ENCODE measurements around the gene RBP2.

RBP2 gene

GRCh38 chr3:139476348-139476747 lies at the start of gene RBP2:
Gene RBP2 (minus strand): TSS chr3:139476516. CDS start chr3:139476459, 57 bp downstream.
- H4K20me1 ChIP-seq: no peaks in the 10 kb centered on the region
- no peaks in the 10 kb centered on the region for H3K9me3 ChIP-seq
- no peak within 1 kb of the TSS for H3K4me3 ChIP-seq
- no peaks in the 10 kb centered on the region for H3K36me3 ChIP-seq
- H3K27me3 ChIP-seq: no peaks in the 10 kb centered on the region
- H3K9ac ChIP-seq: no peak within 1 kb of the TSS
- TF ChIP-seq Cebpa-rat (IDR thresholded peaks at IDR 0.05): no peak
- H3K4me2 ChIP-seq: no peak within 1 kb of the TSS
- no peak within 1 kb of the TSS for H3K27ac ChIP-seq
- peaks cover 5% of the 10 kb centered on the region for H3K4me1 ChIP-seq

- Histone ChIP-seq H3K9me3 (no peaks in the 10 kb centered on the region), H4K20me1 (no peaks in the 10 kb centered on the region), H3K4me1 (no peaks in the 10 kb centered on the region), H3K4me3 (no peak overlapping the region), H3K4me2 (no peak overlapping the region), H3K9ac (no peak overlapping the region), H3K27me3 (no peaks in the 10 kb centered on the region), H3K36me3 (no peaks in the 10 kb centered on the region), H3K27ac (no peak overlapping the region)
- no peak for TF ChIP-seq Cebpa-rat (IDR thresholded peaks at IDR 0.05)
Observed at GRCh38 chr3:139524841-139525636, 48.7 kb upstream of the RBP2 start.

- Histone ChIP-seq H3K9ac (no peak overlapping the region), H3K4me1 (no peaks in the 10 kb centered on the region), H3K27me3 (no peaks in the 10 kb centered on the region), H3K36me3 (no peaks in the 10 kb centered on the region), H3K4me3 (no peak overlapping the region), H3K27ac (no peak overlapping the region), H3K4me2 (no peak overlapping the region), H3K9me3 (no peaks in the 10 kb centered on the region), H4K20me1 (no peaks in the 10 kb centered on the region)
- TF ChIP-seq Cebpa-rat (IDR thresholded peaks at IDR 0.05): no peak
Observed at GRCh38 chr3:139523718-139524117, 47.4 kb upstream of the RBP2 start.

- no peak for TF ChIP-seq Cebpa-rat (IDR thresholded peaks at IDR 0.05)
- no peak overlapping the region for H3K4me3 ChIP-seq
- H3K9me3 ChIP-seq: no peaks in the 10 kb centered on the region
- H3K4me1 ChIP-seq: no peaks in the 10 kb centered on the region
- no peaks in the 10 kb centered on the region for H4K20me1 ChIP-seq
- H3K9ac ChIP-seq: no peak overlapping the region
- no peak overlapping the region for H3K4me2 ChIP-seq
- H3K27ac ChIP-seq: no peak overlapping the region
- H3K36me3 ChIP-seq: no peaks in the 10 kb centered on the region
- no peaks in the 10 kb centered on the region for H3K27me3 ChIP-seq
Observed at GRCh38 chr3:139523166-139523565, 46.9 kb upstream of the RBP2 start.

GRCh38 chr3:139522421-139522820 lies 46.1 kb upstream of the RBP2 start:
- no peak overlapping the region for H3K9ac ChIP-seq
- no peaks in the 10 kb centered on the region for H3K4me1 ChIP-seq
- no peaks in the 10 kb centered on the region for H3K36me3 ChIP-seq
- no peak for TF ChIP-seq Cebpa-rat (IDR thresholded peaks at IDR 0.05)
- no peaks in the 10 kb centered on the region for H3K27me3 ChIP-seq
- no peak overlapping the region for H3K4me3 ChIP-seq
- no peak overlapping the region for H3K4me2 ChIP-seq
- H3K27ac ChIP-seq: no peak overlapping the region
- no peaks in the 10 kb centered on the region for H3K9me3 ChIP-seq
- H4K20me1 ChIP-seq: no peaks in the 10 kb centered on the region

GRCh38 chr3:139521816-139522215 lies 45.5 kb upstream of the RBP2 start:
- Histone ChIP-seq H3K9ac (no peak overlapping the region), H3K27me3 (no peaks in the 10 kb centered on the region), H3K36me3 (no peaks in the 10 kb centered on the region), H3K4me1 (no peaks in the 10 kb centered on the region), H3K9me3 (no peaks in the 10 kb centered on the region), H4K20me1 (no peaks in the 10 kb centered on the region), H3K4me2 (no peak overlapping the region), H3K4me3 (no peak overlapping the region), H3K27ac (no peak overlapping the region)
- TF ChIP-seq Cebpa-rat (IDR thresholded peaks at IDR 0.05): no peak

GRCh38 chr3:139521144-139521543 lies 44.8 kb upstream of the RBP2 start:
- no peaks in the 10 kb centered on the region for H3K4me1 ChIP-seq
- no peak for TF ChIP-seq Cebpa-rat (IDR thresholded peaks at IDR 0.05)
- no peaks in the 10 kb centered on the region for H3K27me3 ChIP-seq
- H3K36me3 ChIP-seq: no peaks in the 10 kb centered on the region
- H3K9ac ChIP-seq: no peak overlapping the region
- no peaks in the 10 kb centered on the region for H4K20me1 ChIP-seq
- H3K27ac ChIP-seq: no peak overlapping the region
- H3K9me3 ChIP-seq: no peaks in the 10 kb centered on the region
- no peak overlapping the region for H3K4me3 ChIP-seq
- H3K4me2 ChIP-seq: no peak overlapping the region

- TF ChIP-seq Cebpa-rat (IDR thresholded peaks at IDR 0.05): no peak
- no peak overlapping the region for H3K9ac ChIP-seq
- no peak overlapping the region for H3K4me3 ChIP-seq
- H3K4me2 ChIP-seq: no peak overlapping the region
- no peaks in the 10 kb centered on the region for H3K27me3 ChIP-seq
- no peaks in the 10 kb centered on the region for H3K36me3 ChIP-seq
- H3K4me1 ChIP-seq: no peaks in the 10 kb centered on the region
- H3K9me3 ChIP-seq: no peaks in the 10 kb centered on the region
- H4K20me1 ChIP-seq: no peaks in the 10 kb centered on the region
- H3K27ac ChIP-seq: no peak overlapping the region
Observed at GRCh38 chr3:139519998-139520737, 43.9 kb upstream of the RBP2 start.

GRCh38 chr3:139518926-139519842 lies 42.9 kb upstream of the RBP2 start:
- H3K36me3 ChIP-seq: no peaks in the 10 kb centered on the region
- H3K4me2 ChIP-seq: no peak overlapping the region
- no peaks in the 10 kb centered on the region for H3K4me1 ChIP-seq
- H4K20me1 ChIP-seq: no peaks in the 10 kb centered on the region
- no peak overlapping the region for H3K27ac ChIP-seq
- no peaks in the 10 kb centered on the region for H3K27me3 ChIP-seq
- TF ChIP-seq Cebpa-rat (IDR thresholded peaks at IDR 0.05): no peak
- no peak overlapping the region for H3K4me3 ChIP-seq
- H3K9me3 ChIP-seq: no peaks in the 10 kb centered on the region
- no peak overlapping the region for H3K9ac ChIP-seq

Data from BLaER1 (cell line).